ENCODE data around the gene TENM4.

The TENM4 gene

DNA sequence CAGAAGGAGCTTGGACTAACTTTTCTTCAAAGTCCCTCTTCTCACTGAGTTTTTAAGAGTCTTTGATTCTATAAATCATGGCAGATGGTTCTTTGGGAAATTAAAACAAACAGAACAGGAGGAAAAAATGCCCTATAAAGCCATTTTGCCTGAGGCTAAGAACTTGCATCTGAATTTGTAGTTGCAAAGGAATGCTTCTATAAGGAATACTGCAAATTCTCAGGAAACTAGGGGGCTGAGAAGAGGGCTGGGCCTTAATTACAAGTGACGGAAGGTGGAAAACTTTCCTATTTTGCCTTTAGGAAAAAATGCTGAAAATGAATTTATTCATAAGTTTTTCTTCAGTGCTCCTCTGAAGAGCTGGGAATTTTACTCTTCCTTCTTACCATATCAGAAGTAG, 776.2 kb downstream of the TENM4 start:
- ChIA-PET POLR2A (no interaction called here), CTCF (interaction anchor here (1.5 to 13.8 kb wide), 2 partner anchors 10 to 18 kb away, joined by 3 to 173 read pairs; no protein-coding TSS in a partner anchor)
- DNase-seq (ENCODE audit: low read depth, low spot score) = no peak
- H3K4me3 ChIP-seq (ENCODE audit: low read depth, low read length) = no peak overlapping the region
- no peak for TF ChIP-seq CTCF (IDR thresholded peaks at IDR 0.05; ENCODE audit: insufficient read depth, low read length, missing control alignments)

DNA sequence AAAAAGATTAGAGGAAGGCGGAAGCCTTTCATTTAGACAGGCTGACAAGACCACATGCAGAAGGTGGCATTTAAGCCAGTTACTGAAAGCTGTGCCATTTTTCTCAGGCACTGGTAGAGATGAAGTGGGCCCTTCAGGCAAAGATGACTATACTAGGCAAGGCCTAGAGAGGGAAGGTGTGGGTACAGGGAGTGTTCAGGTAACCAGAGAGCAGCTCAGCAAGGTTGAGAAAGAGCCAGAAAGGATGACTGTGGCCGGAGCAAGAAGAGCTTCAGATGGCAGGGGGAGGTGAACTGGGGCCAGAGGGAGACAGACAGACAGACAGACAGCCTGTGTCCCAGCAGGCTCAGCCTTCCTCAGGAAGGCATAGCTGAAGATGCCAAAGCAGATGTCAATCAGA, 778.0 kb downstream of the TENM4 start:
- ChIA-PET POLR2A (no interaction called here), CTCF (interaction anchor here (0.7 to 13.8 kb wide), 3 partner anchors 9 to 438 kb away, joined by 3 to 173 read pairs (median 3); no protein-coding TSS in a partner anchor)
- DNase-seq (ENCODE audit: low read depth, low spot score) = no peak
- H3K4me3 ChIP-seq (ENCODE audit: low read depth, low read length) = no peak overlapping the region
- no peak for TF ChIP-seq CTCF (IDR thresholded peaks at IDR 0.05; ENCODE audit: insufficient read depth, low read length, missing control alignments)

DNA sequence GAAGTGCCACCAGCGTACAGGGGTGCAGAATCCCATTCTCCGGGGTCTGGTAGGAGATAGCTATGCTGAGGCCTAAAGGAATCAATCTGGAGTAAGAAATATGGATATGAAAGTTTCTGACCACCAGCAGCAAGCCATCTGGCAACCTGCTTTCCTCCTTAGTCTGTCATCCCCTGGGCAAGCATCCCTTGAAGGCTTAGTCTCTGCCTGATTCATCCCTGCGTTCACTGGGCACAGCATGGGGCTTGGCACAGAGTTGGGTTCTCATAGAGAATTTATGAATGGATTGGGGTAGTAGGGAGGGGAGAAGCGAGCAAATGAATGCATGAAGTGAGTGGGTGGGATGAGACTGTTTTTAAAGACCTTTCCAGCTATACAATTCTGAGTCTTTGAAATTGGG, 780.4 kb downstream of the TENM4 start:
- no peak overlapping the region for H3K4me3 ChIP-seq (ENCODE audit: low read depth, low read length)
- no peak for DNase-seq (ENCODE audit: low read depth, low spot score)
- ChIA-PET POLR2A (no interaction called here), CTCF (interaction anchor here (1.4 to 13.8 kb wide), 2 partner anchors 14 to 439 kb away, joined by 5 to 173 read pairs; no protein-coding TSS in a partner anchor)
- TF ChIP-seq CTCF (IDR thresholded peaks at IDR 0.05; ENCODE audit: insufficient read depth, low read length, missing control alignments) = no peak

DNA sequence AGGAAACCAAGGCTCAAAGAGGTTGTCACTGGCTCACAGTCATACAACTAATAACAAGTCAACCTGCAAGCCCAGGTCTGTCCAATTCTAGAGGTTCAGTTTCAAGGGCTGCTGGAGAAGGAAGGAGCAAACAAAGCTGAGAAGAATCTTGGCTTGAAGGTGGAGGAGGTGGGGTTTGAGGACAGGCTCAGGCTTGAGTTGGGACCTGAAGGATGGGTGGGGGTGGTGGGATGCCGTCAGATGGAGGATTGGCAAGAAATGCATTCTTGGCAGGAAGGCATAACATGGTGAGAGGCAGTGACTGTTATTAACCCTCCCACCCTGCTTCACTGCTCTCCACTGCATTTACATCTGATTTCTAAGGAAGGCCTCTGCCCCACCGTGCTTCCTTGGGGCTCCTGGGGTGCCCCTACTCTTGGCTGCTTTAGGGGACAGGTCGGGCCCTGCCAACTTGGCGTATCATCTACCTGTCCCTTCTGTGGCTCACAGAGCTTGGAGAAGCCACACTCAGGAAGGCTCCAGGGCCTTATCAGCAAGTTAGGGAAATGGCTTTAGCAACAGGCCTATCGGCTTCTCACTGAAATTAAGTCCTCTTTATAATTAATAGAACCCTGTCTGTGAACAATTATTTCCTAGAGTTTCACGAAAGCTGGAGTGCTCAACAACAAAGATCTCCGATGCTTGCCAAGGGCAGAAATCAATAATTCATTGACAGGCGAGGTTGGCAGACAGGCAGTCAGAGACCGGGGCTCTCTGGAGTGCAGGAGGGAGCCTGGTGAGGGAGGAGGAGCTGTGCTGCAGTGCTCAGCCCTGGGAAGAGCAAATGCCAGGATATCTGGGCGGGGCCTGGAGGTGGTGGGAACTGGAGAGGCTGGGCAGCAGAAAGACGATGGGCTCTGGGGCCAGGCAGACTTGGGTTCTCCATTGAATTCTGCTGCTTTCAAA, 781.2 kb downstream of the TENM4 start:
- no peak for TF ChIP-seq CTCF (IDR thresholded peaks at IDR 0.05; ENCODE audit: insufficient read depth, low read length, missing control alignments)
- DNase-seq (ENCODE audit: low read depth, low spot score) = no peak
- ChIA-PET POLR2A (no interaction called here), CTCF (interaction anchor here (0.9 to 13.8 kb wide), 2 partner anchors 13 to 16 kb away, joined by 3 to 173 read pairs; no protein-coding TSS in a partner anchor)
- H3K4me3 ChIP-seq (ENCODE audit: low read depth, low read length) = no peak overlapping the region

GRCh38 chr11:78657968-78658839, 782.6 kb downstream of the TENM4 start:
- POLR2A ChIA-PET = no interaction called here
- CTCF ChIA-PET = interaction anchor here (0.8 to 13.8 kb wide), 2 partner anchors 12 to 57 kb away, joined by 3 to 173 read pairs; no protein-coding TSS in a partner anchor

More at GRCh38 chr11:78657968-78658839, 782.6 kb downstream of the TENM4 start:
- no peak for TF ChIP-seq CTCF (IDR thresholded peaks at IDR 0.05; ENCODE audit: insufficient read depth, low read length, missing control alignments)
- DNase-seq (ENCODE audit: low read depth, low spot score) = no peak
- no peak overlapping the region for H3K4me3 ChIP-seq (ENCODE audit: low read depth, low read length)
